OCI-LY3 (cell line): ENCODE data around the gene FHL3.

ENCODE experiments used
- H2AFZ ChIP-seq: fragments of 200-600, 300-600 bp; shearing (Covaris generic); 2 replicates; pipeline ENCODE4 v1.6.0; 2014; ENCODE audit warnings: antibody characterized with exemption, low read depth, low read length
- H3K27ac ChIP-seq: fragments of 200-600, 300-600 bp; sonication (generic); 2 replicates; pipeline ENCODE4 v1.5.1; 2014; ENCODE audit warnings: mild to moderate bottlenecking, low read length, moderate library complexity, mixed read lengths
- H3K27me3 ChIP-seq: fragments of 200-600, 300-600 bp; sonication (generic); 2 replicates; pipeline ENCODE4 v1.6.1; 2014; ENCODE audit warnings: low read depth, low read length, mixed read lengths
- H3K36me3 ChIP-seq: fragments of 200-600, 300-600 bp; sonication (generic); replicated peaks from 2 replicates; pipeline ENCODE3; 2014; ENCODE audit warnings: low read depth, low read length, mixed read lengths
- H3K4me1 ChIP-seq: fragments of 300-600, 200-600 bp; sonication (generic); 2 replicates; pipeline ENCODE4 v1.6.1; 2014; ENCODE audit warnings: low read length, mixed read lengths
- H3K4me2 ChIP-seq: fragments of 200-600, 300-600 bp; sonication (generic); 2 replicates; pipeline ENCODE4 v1.6.1; 2014; ENCODE audit warnings: low read length, mixed read lengths
- H3K4me3 ChIP-seq: fragments of 300-600, 200-600 bp; sonication (generic); 2 replicates; pipeline ENCODE4 v1.5.1; 2014; ENCODE audit warnings: antibody characterized with exemption, mild to moderate bottlenecking, low read length, moderate library complexity
- H3K79me2 ChIP-seq: fragments of 300-600, 200-600 bp; shearing (Covaris generic); 2 replicates; pipeline ENCODE4 v1.6.1; 2014; ENCODE audit warnings: mild to moderate bottlenecking, low read length, mixed read lengths
- H3K9ac ChIP-seq: fragments of 300-600, 200-600 bp; shearing (Covaris generic); 2 replicates; pipeline ENCODE4 v1.6.0; 2014; ENCODE audit warnings: mild to moderate bottlenecking, low read length, moderate library complexity
- H3K9me3 ChIP-seq: fragments of 200-600, 300-600 bp; shearing (Covaris generic); 2 replicates; pipeline ENCODE4 v1.6.1; 2014; ENCODE audit warnings: low read length, mixed read lengths; ENCODE audit not compliant: insufficient read depth
- H4K20me1 ChIP-seq: fragments of 200-600, 300-600 bp; sonication (generic); 2 replicates; pipeline ENCODE4 v1.6.1; 2016; ENCODE audit warnings: low read length, mixed read lengths; ENCODE audit not compliant: insufficient read depth
- EZH2phosphoT487 ChIP-seq: fragments of 200-600 bp; shearing (Covaris generic); IDR thresholded peaks from 2 replicates; pipeline ENCODE4 v1.6.1; 2018; ENCODE audit warnings: antibody characterized with exemption, mixed run types, low read depth
- TF ChIP-seq, protein P1 (sequence below): fragments of 200-600, 300-600 bp; sonication (generic); IDR thresholded peaks from 2 replicates; pipeline ENCODE4 v1.5.1; 2014; ENCODE audit warnings: antibody characterized with exemption, low read length, low read depth

Gene FHL3, protein sequence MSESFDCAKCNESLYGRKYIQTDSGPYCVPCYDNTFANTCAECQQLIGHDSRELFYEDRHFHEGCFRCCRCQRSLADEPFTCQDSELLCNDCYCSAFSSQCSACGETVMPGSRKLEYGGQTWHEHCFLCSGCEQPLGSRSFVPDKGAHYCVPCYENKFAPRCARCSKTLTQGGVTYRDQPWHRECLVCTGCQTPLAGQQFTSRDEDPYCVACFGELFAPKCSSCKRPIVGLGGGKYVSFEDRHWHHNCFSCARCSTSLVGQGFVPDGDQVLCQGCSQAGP

DNA sequence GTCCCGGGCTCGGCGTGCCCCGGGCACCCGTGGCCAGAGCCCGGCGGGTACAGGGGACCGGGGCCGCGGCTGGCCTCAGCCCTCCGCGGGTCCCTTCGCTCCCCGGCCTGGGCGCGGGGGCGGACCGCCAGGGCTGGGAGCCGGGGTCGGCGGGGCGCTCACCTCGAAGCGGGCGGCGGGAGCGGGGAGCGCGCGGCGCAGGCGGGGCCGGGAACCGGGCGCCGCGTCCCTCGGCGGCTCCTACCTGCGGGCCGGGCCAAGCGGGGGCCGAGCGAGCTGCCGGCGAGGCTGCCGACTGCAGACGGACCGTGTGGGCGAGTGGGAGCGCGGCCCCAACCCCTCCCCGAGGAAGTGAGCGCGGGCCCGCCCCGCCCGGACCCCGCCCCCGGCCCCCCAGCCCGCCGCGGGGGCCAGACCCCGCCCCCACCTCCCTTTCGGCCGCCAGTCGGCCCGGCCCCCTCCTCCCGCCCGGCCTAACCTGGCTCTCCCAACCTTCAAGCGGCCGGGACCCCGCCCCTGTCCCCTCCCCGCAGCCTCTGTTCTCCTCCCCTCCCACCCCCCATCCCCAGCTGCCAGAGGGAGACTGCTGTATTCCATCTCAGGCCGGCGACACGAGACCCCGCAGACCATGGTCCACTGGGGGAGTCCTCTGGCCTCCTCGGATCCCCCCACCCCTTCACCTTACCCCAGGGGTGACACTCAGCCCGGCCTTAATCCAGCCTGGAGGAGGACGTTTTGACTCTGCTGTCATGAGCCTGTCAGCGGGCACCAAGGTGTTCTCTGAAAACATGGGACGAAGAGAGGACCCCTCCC, at the start of gene FHL3:
FHL3 (minus strand) TSS at position 320 of the 813 bp plus-strand sequence. CDS start 6,102 bp downstream, outside the sequence.
- H3K27ac ChIP-seq, result peak within 1 kb of the TSS; percentile 22; the same call in 1 of the 2 replicates
- peaks cover 14% of the 10 kb centered on the region for H3K4me1 ChIP-seq
- no peak for TF ChIP-seq EZH2phosphoT487
- TF ChIP-seq, protein P1, sequence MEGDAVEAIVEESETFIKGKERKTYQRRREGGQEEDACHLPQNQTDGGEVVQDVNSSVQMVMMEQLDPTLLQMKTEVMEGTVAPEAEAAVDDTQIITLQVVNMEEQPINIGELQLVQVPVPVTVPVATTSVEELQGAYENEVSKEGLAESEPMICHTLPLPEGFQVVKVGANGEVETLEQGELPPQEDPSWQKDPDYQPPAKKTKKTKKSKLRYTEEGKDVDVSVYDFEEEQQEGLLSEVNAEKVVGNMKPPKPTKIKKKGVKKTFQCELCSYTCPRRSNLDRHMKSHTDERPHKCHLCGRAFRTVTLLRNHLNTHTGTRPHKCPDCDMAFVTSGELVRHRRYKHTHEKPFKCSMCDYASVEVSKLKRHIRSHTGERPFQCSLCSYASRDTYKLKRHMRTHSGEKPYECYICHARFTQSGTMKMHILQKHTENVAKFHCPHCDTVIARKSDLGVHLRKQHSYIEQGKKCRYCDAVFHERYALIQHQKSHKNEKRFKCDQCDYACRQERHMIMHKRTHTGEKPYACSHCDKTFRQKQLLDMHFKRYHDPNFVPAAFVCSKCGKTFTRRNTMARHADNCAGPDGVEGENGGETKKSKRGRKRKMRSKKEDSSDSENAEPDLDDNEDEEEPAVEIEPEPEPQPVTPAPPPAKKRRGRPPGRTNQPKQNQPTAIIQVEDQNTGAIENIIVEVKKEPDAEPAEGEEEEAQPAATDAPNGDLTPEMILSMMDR, result no peak
- peak within 1 kb of the TSS; percentile 89 for H3K4me2 ChIP-seq
- H3K36me3 ChIP-seq, result no peaks in the 10 kb centered on the region
- H3K79me2 ChIP-seq, result peaks cover 30% of the 10 kb centered on the region
- no peaks in the 10 kb centered on the region for H3K27me3 ChIP-seq
- no peaks in the 10 kb centered on the region for H3K9me3 ChIP-seq
- no peak within 1 kb of the TSS for H2AFZ ChIP-seq
- no peaks in the 10 kb centered on the region for H4K20me1 ChIP-seq
- peak within 1 kb of the TSS; percentile 93 for H3K4me3 ChIP-seq
- H3K9ac ChIP-seq, result peak within 1 kb of the TSS; percentile 88

DNA sequence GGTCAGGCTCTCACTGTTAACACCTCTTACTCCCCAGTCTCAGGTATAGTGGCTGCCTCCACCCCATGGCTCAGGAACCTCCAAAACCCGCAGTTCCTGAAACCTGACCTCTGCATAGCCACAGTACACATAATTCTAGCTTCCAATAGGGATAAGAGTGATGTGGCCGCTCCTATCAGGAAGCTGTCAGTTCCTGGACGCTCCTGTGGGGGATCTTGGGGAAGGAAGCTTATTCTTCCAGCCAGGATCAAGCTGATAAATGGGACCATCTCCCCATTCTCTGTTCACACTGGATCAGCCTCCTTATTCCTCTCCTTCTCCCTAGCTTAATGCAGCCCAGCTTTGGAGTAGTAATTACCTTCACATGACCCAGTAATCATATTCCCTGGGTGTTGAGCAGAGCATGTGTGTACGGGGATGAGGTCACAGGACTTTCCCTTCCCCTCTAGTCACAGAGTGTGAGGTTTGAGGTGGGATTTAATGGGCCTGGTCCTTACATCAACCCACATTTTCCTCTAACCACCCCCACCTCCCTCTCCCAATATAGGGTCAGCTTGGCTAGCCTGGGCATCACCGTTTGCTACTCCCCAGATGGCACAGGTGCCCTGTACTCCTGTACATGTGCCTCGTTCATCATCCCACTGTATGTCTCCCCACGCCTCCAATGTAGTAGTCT, 48.2 kb upstream of the FHL3 start:
- Histone ChIP-seq H3K79me2 (peaks cover 100% of the 10 kb centered on the region), H3K9ac (peak overlapping the region; percentile 96), H3K4me1 (peaks cover 68% of the 10 kb centered on the region), H3K4me3 (peak overlapping the region; percentile 99), H3K4me2 (peak overlapping the region; percentile 89), H2AFZ (no peak overlapping the region), H3K27ac (peak overlapping the region; percentile 98), H3K27me3 (no peaks in the 10 kb centered on the region), H3K36me3 (peaks cover 27% of the 10 kb centered on the region), H4K20me1 (peaks cover 47% of the 10 kb centered on the region), H3K9me3 (no peaks in the 10 kb centered on the region)
- TF ChIP-seq EZH2phosphoT487, result no peak
- TF ChIP-seq, protein P1, result no peak

DNA sequence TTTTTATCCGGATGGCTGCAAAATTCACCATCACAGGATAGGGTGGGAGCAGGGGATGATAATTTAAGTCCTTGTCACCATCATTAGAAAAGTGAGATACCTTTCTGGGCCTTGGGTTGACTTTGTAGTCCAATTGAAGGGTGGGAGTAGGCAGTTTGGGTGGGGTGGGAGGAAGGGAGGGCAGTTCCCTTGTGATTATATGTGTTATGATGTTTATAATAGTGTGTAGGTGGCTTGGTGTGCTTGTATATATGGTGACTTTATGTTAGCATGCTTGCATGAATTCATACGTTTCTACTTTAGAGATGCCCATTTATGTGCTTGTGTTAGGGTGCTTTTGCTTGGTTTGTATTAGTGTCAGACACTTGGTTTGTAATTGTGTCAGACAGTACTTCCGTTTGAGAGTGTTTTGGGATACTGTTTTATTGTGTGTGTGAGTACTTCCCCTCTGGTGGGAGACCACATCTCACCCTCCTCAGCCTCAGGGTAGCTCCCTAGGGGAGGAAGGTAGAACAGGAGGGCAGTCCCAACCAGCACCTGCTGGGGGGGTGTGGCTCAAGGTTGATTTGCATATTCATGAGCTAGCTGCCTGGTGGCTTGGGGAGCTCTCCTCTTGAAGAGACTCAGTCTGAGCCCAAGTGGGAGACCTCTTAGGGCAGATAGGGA, 47.6 kb upstream of the FHL3 start:
- Histone ChIP-seq H3K9me3 (no peaks in the 10 kb centered on the region), H3K27me3 (no peaks in the 10 kb centered on the region), H4K20me1 (peaks cover 44% of the 10 kb centered on the region), H3K27ac (peak overlapping the region; percentile 98), H3K79me2 (peaks cover 100% of the 10 kb centered on the region), H3K36me3 (peaks cover 34% of the 10 kb centered on the region), H3K4me2 (peak overlapping the region; percentile 89), H3K4me3 (peak overlapping the region; percentile 99), H3K9ac (peak overlapping the region; percentile 99), H2AFZ (no peak overlapping the region), H3K4me1 (peaks cover 64% of the 10 kb centered on the region)
- TF ChIP-seq EZH2phosphoT487, result no peak
- TF ChIP-seq, protein P1, result no peak
